Measurements from ENCODE around the gene UNC79. TPM values are rescaled to one million over a fixed set of nuclear protein-coding genes. Genes with fewer than 3 reads are reported as not detected.

Gene UNC79
- total and polyA plus RNA-seq, 2 donors (not counting 3 experiments of a cell fraction or from before 2014, with no cell fraction given) = not detected

DNA sequence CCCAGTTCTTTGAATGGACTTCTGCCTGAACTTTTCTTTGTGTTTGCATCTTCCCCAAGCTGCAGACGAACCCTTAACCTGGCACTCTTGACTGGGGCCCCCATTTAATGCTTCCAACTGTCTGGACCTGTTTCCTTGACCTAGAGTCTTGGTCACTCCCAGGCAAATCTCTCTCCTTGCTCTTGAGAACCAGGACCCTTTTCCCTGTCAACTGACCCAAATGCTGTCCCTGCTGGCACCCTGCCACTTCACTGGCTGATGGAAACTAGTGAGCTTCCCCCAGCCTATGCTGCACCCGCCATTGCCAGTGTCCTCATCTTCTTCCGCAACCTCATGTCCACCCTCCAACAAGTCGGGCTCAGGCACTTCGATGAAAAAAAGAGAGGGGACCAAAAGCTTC is 278.1 kb downstream of the UNC79 start:
- Histone ChIP-seq H3K4me3 (replicated peaks in 1 of 3; ENCODE audit: insufficient read depth in 1 of 3, low read depth in 1 of 3, low read length in 3 of 3) (no peak overlapping the region), H2AFZ (ENCODE audit: low read depth, low read length) (no peak overlapping the region), H3K4me2 (ENCODE audit: insufficient read depth, low read length) (no peak overlapping the region), H3K9me1 (replicated peaks; ENCODE audit: control insufficient read depth, extremely low read depth, insufficient read depth, low read length) (no peaks in the 10 kb centered on the region), H3K9ac (replicated peaks; ENCODE audit: extremely low read depth, insufficient read depth, low read length) (no peak overlapping the region), H3K27ac (ENCODE audit: insufficient read depth, low read depth, low read length) (no peak overlapping the region), H3K79me2 (ENCODE audit: control insufficient read depth, insufficient read depth, low read length) (no peaks in the 10 kb centered on the region), H3K4me1 (ENCODE audit: control insufficient read depth, extremely low read depth, insufficient read depth, low read length) (no peaks in the 10 kb centered on the region), H3K27me3 (ENCODE audit: control insufficient read depth in 2 of 2, insufficient read depth in 2 of 2, low read length in 2 of 2) (no peaks in the 10 kb centered on the region), H4K20me1 (replicated peaks; ENCODE audit: control insufficient read depth, extremely low read depth, insufficient read depth, low read length) (no peaks in the 10 kb centered on the region), H3K9me3 (replicated peaks; ENCODE audit: control insufficient read depth, insufficient read depth, low read length) (peaks cover 2% of the 10 kb centered on the region), H3K36me3 (ENCODE audit: control insufficient read depth in 2 of 2, extremely low read depth in 1 of 2, insufficient read depth in 2 of 2, low read length in 2 of 2) (no peaks in the 10 kb centered on the region)
- TF ChIP-seq, protein P1, sequence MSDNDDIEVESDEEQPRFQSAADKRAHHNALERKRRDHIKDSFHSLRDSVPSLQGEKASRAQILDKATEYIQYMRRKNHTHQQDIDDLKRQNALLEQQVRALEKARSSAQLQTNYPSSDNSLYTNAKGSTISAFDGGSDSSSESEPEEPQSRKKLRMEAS (IDR thresholded peaks at IDR 0.05; ENCODE audit: insufficient read depth, insufficient read length) = no peak
- TF ChIP-seq FOS (IDR thresholded peaks at IDR 0.05; ENCODE audit: borderline replicate concordance, insufficient read depth, low read length) = no peak
- TF ChIP-seq GATA2 (IDR thresholded peaks at IDR 0.05; ENCODE audit: insufficient read depth, insufficient read length, low read depth, low read length) = no peak
- TF ChIP-seq POLR2AphosphoS5 (IDR thresholded peaks at IDR 0.05; ENCODE audit: insufficient read depth, low read depth, low read length) = no peak
- TF ChIP-seq, protein P2, sequence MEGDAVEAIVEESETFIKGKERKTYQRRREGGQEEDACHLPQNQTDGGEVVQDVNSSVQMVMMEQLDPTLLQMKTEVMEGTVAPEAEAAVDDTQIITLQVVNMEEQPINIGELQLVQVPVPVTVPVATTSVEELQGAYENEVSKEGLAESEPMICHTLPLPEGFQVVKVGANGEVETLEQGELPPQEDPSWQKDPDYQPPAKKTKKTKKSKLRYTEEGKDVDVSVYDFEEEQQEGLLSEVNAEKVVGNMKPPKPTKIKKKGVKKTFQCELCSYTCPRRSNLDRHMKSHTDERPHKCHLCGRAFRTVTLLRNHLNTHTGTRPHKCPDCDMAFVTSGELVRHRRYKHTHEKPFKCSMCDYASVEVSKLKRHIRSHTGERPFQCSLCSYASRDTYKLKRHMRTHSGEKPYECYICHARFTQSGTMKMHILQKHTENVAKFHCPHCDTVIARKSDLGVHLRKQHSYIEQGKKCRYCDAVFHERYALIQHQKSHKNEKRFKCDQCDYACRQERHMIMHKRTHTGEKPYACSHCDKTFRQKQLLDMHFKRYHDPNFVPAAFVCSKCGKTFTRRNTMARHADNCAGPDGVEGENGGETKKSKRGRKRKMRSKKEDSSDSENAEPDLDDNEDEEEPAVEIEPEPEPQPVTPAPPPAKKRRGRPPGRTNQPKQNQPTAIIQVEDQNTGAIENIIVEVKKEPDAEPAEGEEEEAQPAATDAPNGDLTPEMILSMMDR (IDR thresholded peaks at IDR 0.05; ENCODE audit: extremely low read depth in 1 of 2, insufficient read depth in 1 of 2, low read depth in 1 of 2, low read length in 2 of 2) = no peak
- TF ChIP-seq MYC (IDR thresholded peaks at IDR 0.05; ENCODE audit: low read depth, low read length) = no peak
- no peak for TF ChIP-seq JUN (IDR thresholded peaks at IDR 0.05; ENCODE audit: borderline replicate concordance, insufficient read depth, insufficient read length, low read depth)
- TF ChIP-seq EZH2 (IDR thresholded peaks at IDR 0.05; ENCODE audit: borderline replicate concordance, low read depth, low read length, severe bottlenecking) = no peak
- no peak for TF ChIP-seq POLR2A (IDR thresholded peaks at IDR 0.05; ENCODE audit: low read depth, low read length)
- CTCF ChIA-PET = no interaction called here
- FAIRE-seq = no peak
- POLR2A ChIA-PET = no interaction called here
- dilution Hi-C loops (cut with MboI; ENCODE audit: extremely low pct_ligation_motif_present, low sequenced_read_pairs) (no loop called here), intact Hi-C loops (cut with micrococcal nuclease) (no loop called here)
- no peak for DNase-seq (ENCODE audit: low read depth, low spot score)
- BruUV-seq (replicated peaks) = no TSS peak

All from endothelial cell of umbilical vein (primary cell).